ENCODE results near the gene SEMA3A.

SEMA3A gene

GRCh38 chr7:83952236-83952635, 242.4 kb downstream of the SEMA3A start:
- TF ChIP-seq CTCF (IDR thresholded peaks at IDR 0.05; ENCODE audit: low read depth, low read length), result no peak
- H3K4me3 ChIP-seq (ENCODE audit: low read depth, low read length), result no peak overlapping the region

DNA sequence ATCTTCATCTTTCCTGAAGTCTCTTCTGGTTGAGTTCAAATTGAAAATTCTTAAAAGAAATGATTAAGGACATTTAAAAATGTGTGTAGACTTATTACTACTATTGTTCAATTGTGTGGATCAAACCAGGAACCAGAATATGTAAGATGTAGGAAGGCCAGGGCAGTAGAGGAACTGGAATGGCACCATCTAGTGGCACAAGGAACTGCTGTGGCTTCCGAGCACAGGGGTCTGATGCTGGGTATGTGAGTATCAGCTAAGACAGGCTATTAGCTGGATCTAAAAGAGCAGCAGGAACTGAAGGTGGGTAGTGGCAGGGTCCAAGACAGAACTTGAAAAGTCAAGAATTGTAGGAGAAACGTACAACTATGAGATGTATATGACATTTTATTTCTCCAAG, 247.3 kb downstream of the SEMA3A start:
- no peak overlapping the region for H3K4me3 ChIP-seq (ENCODE audit: low read depth, low read length)
- 0 out of 2 replicates have a peak, but pooled peaks have one; percentile 15 for TF ChIP-seq CTCF (IDR thresholded peaks at IDR 0.05; ENCODE audit: low read depth, low read length)

DNA sequence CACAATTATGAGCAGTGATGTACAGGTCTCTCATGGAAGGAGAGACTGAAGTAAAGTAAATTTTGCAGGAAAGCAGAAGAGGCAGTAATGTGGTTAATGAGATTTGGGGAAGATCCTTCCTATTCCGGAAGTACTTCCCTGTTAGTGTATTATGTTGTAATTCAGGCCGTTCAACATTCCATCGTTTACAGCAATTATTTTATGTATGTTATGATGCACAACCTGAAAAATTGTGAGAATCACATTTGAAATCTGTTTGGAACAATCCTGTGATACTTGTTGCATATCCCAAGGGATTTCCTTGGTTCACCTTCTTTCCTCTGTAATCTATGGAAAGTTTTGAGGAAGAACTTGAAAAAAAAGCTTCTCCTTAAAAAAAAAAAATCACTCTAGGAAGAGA, 247.8 kb downstream of the SEMA3A start:
- no peak for TF ChIP-seq CTCF (IDR thresholded peaks at IDR 0.05; ENCODE audit: low read depth, low read length)

DNA sequence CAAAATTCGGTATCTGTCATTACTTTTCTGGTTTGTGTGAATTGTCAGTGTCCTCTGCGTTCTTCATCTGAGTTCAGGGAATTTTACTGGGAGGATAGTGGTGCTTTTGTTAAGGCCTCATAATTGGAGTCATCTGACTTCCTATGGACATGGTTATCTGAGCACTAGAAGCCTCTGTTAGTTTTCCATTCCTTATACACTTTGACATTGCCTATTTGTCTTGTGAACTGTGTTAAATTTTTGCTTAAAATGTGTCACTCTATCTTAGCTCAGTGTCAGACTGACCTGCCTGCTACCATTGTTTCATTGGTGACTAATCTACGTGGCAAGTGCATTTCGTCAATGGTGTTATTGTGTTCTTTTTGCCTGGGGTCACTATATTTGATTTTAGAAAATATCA, 253.3 kb downstream of the SEMA3A start:
- no peak for TF ChIP-seq CTCF (IDR thresholded peaks at IDR 0.05; ENCODE audit: low read depth, low read length)
- no peak overlapping the region for H3K4me3 ChIP-seq (ENCODE audit: low read depth, low read length)

More for the DNA sequence above, 247.8 kb downstream of the SEMA3A start:
- H3K4me3 ChIP-seq (ENCODE audit: low read depth, low read length), result no peak overlapping the region

GRCh38 chr7:83937930-83938329, 256.7 kb downstream of the SEMA3A start:
- no peak overlapping the region for H3K4me3 ChIP-seq (ENCODE audit: low read depth, low read length)
- TF ChIP-seq CTCF (IDR thresholded peaks at IDR 0.05; ENCODE audit: low read depth, low read length), result no peak

DNA sequence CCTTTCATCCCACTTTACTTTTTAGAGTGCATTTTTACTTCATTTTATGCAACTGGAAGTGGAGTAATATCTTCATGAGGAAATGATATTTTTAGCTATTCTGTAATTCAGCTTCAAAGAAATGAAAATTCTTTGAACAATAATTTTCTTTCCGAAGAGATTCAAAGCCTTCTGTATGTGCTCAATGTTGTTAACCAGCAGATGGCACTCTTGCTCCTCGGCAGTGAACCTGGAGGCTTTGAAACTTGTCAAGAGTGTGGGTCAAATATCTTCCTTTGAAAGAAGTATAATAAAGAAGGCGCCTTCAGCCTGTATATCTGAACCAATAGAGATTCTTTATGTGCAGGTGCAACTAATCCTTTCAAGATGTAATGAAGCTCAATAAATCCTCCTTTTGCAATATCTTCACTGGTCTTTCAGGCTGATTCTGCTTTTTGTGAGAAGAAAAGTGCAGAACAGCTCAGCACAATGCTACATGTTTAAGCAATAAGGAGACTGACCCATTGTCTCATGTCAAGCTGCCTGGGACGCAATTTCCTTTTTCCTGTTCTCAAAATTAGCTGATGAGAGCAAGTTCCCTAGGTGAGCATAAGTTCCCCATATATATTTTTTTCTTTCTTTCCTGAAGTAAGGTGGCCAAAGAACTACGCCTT, 258.4 kb downstream of the SEMA3A start:
- peak; percentile 80 for TF ChIP-seq CTCF (IDR thresholded peaks at IDR 0.05; ENCODE audit: low read depth, low read length)
- no peak overlapping the region for H3K4me3 ChIP-seq (ENCODE audit: low read depth, low read length)

DNA sequence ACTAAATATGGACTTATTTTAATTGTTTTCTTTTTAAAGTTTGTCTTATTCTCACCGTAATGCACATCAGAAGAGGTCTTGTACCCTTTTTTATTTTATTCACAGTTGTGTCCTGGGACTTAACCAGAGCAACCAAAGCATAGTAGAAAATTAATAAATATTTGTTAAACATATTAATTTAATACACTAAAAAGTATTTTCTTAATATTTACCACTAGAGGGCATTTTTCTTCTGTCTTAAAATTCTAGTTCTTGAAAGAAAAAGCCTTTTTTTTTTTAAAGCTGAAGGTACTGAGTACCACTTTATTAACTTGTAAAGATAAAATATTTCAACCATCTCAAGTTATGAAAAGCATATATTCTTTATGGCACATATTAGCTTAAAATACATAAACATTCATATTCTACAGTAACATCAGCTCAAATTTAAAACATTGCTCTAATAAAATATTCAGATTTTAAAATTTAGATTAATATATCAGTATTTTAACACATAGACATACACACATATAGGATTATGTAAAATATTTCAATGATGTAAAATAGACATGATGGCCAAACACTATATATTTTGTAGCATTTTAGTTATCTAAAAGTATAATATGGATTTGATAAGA, 260.4 kb downstream of the SEMA3A start:
- no peak for TF ChIP-seq CTCF (IDR thresholded peaks at IDR 0.05; ENCODE audit: low read depth, low read length)
- H3K4me3 ChIP-seq (ENCODE audit: low read depth, low read length), result no peak overlapping the region
